HG02884 (cell line): Measurements from ENCODE around the gene TM9SF4.

Experiments
- ATAC-seq: cut with Tn5 transposase; IDR thresholded peaks from one replicate; pipeline ENCODE4 v1.9.1; 2021; ENCODE audit warnings: mild to moderate bottlenecking, moderate library complexity; ENCODE audit not compliant: unreplicated experiment

The TM9SF4 gene

GRCh38 chr20:32127347-32127746 lies 17.8 kb downstream of the TM9SF4 start:
- no peak for ATAC-seq

- no peak for ATAC-seq
Observed at GRCh38 chr20:32128167-32128566, 18.7 kb downstream of the TM9SF4 start.

GRCh38 chr20:32129863-32130262 lies 20.3 kb downstream of the TM9SF4 start:
- no peak for ATAC-seq

- ATAC-seq, result no peak
Observed at GRCh38 chr20:32130352-32130751, 20.8 kb downstream of the TM9SF4 start.

GRCh38 chr20:32130965-32131364 lies 21.5 kb downstream of the TM9SF4 start:
- ATAC-seq, result no peak

GRCh38 chr20:32132911-32133549 lies 23.5 kb downstream of the TM9SF4 start:
- peak; percentile 84 for ATAC-seq

- no peak for ATAC-seq
Observed at GRCh38 chr20:32134026-32134425, 24.5 kb downstream of the TM9SF4 start.

- no peak for ATAC-seq
Observed at GRCh38 chr20:32135983-32136515, 26.5 kb downstream of the TM9SF4 start.

- no peak for ATAC-seq
Observed at GRCh38 chr20:32138921-32139320, 29.4 kb downstream of the TM9SF4 start.

- no peak for ATAC-seq
Observed at GRCh38 chr20:32139947-32140346, 30.4 kb downstream of the TM9SF4 start.

- ATAC-seq, result no peak
Observed at GRCh38 chr20:32140603-32141002, 31.1 kb downstream of the TM9SF4 start.

GRCh38 chr20:32141465-32141980 lies 32.0 kb downstream of the TM9SF4 start:
- no peak for ATAC-seq

GRCh38 chr20:32142088-32142487 lies 32.6 kb downstream of the TM9SF4 start:
- no peak for ATAC-seq

- no peak for ATAC-seq
Observed at GRCh38 chr20:32142991-32143390, 33.5 kb downstream of the TM9SF4 start.

- ATAC-seq, result no peak
Observed at GRCh38 chr20:32144898-32145662, 35.6 kb downstream of the TM9SF4 start.

- no peak for ATAC-seq
Observed at GRCh38 chr20:32149566-32150170, 40.2 kb downstream of the TM9SF4 start.

- ATAC-seq, result no peak
Observed at GRCh38 chr20:32150291-32150848, 40.9 kb downstream of the TM9SF4 start.

GRCh38 chr20:32152421-32153155 lies 43.1 kb downstream of the TM9SF4 start:
- no peak for ATAC-seq

- no peak for ATAC-seq
Observed at GRCh38 chr20:32153156-32153665, 43.7 kb downstream of the TM9SF4 start.

GRCh38 chr20:32153771-32154170 lies 44.3 kb downstream of the TM9SF4 start:
- no peak for ATAC-seq
